ENCODE results near the gene FAAH.

FAAH gene

GRCh38 chr1:46449223-46450159 is 55.4 kb downstream of the FAAH start:
- DNase-seq = no peak

- no peak for DNase-seq
Observed at GRCh38 chr1:46450160-46450517, 56.0 kb downstream of the FAAH start.

DNA sequence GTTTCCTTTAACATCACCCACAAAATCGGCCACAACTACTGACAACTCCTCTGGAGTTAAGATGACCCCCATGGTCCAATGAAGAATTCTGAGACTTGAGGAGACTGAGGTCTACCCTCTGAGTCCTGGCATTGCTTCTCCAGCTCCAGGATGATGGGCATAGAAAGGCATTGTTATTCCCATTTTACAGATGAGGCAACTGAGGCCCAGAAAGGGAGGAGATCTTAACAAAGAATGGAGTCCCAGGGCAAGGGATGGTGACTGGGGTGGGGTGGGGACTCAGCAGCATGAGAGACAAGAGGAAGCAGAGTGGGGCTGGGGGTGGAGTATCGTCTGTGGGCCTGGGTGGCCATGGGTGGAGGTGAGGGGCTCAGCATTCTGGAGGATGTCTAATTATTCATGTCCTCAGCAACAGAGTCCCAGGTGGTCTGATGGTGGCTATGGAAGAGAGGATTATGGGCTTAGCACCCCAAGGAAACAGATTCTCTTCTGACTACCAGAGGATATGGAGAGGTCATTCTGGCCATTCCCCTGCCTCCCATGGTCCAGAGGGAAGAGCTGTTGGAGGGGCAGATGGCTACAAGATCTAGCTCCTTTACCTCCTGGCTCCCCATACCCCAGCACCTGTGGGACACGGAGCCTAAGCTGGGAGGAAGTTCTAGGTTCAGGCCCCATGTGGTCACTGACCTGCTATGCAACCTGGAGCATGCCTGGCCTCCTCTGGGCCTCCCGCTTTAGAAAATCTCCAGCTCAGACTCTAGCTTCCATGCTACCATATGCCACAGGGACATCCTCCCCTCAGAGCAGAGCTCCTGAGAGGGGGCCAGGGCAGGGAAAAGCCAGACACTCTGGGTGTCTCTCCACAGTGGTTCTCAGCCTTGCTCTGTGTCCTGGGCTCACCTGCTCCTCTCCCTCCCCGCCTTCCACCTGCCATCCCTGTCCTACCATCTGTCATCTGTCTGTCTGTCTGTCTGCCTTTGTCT is 58.1 kb downstream of the FAAH start:
- DNase-seq = peak in 1 of 56 donors; percentile 16

GRCh38 chr1:46452931-46453325 is 58.8 kb downstream of the FAAH start:
- no peak for DNase-seq

GRCh38 chr1:46453449-46453848 is 59.3 kb downstream of the FAAH start:
- DNase-seq = no peak

GRCh38 chr1:46455951-46456350 is 61.8 kb downstream of the FAAH start:
- DNase-seq = no peak

DNA sequence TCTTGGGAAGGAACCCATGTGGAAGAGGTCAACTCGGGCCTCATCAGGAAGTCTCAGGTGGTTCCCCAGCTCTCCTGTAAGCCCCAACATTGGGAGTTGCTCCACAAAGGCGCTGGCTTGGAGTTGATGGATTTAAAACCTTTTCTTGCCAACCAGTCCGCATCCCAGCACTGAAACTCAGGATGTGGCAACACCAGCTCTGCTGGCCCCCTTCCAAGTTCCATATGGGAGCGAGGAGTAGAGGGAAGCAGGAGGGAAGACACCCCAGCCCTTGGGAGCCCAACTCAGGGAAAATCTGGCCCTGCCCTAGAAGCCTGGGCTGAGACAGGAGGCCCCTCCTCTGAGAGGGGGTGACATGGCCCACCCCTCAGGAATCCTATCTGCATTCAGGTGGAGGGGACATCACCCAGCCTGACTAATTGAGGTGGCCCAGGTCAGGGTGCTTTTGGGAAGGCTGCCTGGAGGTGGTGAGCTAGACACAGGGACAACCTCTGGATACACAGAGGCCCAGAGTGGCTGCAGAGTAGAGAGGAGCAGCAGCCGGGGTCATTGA is 62.4 kb downstream of the FAAH start:
- peak in 4 of 56 donors; percentile 1 to 7 (median 4) for DNase-seq

- DNase-seq = no peak
Observed at GRCh38 chr1:46457178-46457577, 63.1 kb downstream of the FAAH start.

GRCh38 chr1:46458190-46458589 is 64.1 kb downstream of the FAAH start:
- DNase-seq = no peak

- no peak for DNase-seq
Observed at GRCh38 chr1:46458846-46459245, 64.7 kb downstream of the FAAH start.

DNA sequence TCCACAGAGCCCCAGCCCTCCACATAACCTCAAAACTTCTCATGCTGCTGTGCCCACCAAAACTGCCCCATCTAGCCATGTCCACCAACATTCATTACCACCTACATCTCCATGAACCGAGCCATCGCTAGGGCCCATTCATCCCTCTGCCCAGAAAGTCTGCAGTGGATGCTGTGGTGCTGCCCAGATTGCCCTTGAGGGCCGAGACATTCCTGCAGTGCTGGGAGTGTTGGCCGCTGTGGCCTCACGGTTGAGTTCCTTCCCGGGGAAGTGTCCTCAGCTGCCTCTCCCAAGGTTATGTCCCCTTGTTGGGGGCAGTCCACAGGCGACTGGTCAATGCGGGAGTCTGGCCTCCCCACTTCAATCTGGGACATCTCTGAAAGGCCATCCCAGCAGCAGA is 65.2 kb downstream of the FAAH start:
- no peak for DNase-seq

GRCh38 chr1:46461017-46461808 is 67.1 kb downstream of the FAAH start:
- DNase-seq = no peak

DNA sequence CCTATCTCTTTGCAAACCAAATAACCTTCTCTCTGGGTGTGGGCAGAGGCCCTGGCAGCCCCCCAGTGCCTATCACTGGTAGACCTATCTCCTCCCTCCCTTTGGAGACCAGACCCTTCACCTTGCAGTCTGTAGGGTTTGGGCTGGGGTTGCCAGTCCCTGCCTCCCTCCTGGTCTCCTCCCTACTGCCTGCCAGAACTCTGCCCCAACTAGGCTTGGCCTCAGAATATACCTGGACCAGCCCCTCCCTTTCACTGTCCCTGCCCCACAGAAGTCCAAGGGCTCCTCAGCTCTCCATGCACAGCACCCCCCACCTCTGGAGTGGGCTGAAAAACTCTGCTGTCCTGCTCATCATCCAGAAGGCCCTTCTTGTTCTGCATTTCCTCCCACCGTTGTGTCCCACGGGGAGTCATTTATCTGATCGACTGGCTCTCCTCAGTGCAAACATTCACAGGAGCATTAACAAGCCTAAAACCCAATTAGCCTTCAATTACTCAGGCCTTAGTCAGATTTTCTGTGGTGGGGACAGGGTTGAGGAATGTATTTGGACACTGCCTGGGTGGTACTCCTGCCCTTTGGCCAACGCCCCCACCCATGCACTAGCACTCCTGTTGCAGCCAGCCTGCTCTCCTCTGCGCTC is 67.8 kb downstream of the FAAH start:
- DNase-seq = no peak

Measured in amygdala (tissue), 56 donors.